ENCODE measurements around the gene TMEM141. TPM values are rescaled to one million over a fixed set of nuclear protein-coding genes. Genes with fewer than 3 reads are reported as not detected.
A peak's percentile ranks its signal among the peaks of the same experiment; 100 is the strongest.

TMEM141 gene
- polyA plus RNA-seq, 1 of the 3 experiments (the other 2 are of a cell fraction): 112 TPM

DNA sequence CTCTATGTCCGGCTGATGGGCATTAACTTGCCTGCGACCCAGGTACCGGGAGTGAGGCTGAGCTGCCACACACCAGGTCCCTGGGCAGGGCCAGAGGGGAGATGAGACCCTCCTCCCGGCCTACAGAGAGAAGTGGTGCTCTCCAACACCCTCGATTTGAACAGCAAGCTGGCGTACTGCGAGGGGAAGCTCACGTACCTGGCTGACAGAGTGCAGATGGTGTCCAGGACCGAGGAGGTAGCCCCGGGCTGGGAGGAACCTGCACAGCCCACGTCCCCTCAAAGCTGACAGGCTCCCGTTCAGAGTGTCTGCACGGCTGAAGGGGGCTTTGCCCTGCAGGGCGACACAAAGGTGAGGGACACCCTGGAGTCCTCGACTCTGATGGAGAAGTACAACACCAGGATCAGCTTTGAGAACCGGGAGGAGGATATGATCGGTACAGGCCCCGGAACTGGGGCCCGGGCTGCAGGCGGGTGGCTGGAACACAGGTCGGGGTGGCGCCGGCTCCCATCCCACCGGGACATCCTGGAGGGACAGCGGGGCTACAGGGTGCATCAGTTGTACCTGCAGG lies 15.6 kb downstream of the TMEM141 start:
- Histone ChIP-seq H3F3A (replicated peaks; ENCODE audit: insufficient read depth) (no peaks in the 10 kb centered on the region), H3K79me2 (ENCODE audit: insufficient read depth) (peaks cover 38% of the 10 kb centered on the region), H3K4me1 (ENCODE audit: control insufficient read depth in 1 of 2, insufficient read depth in 2 of 2, low read depth in 1 of 2, low read length in 1 of 2) (peaks cover 20 to 22% of the 10 kb centered on the region in 2 experiments; a peak in 3 of 4 replicates), H3K9me3 (no peaks in the 10 kb centered on the region), H3K27me3 (ENCODE audit: insufficient read depth) (no peaks in the 10 kb centered on the region), H3K4me3 (ENCODE audit: low read depth in 2 of 2, low read length in 1 of 2) (peak overlapping the region; percentile 79 to 96), H3K9ac (peak overlapping the region; percentile 69), H3K27ac (ENCODE audit: low read depth in 2 of 2, low read length in 1 of 2) (peak overlapping the region in 1 of 2 experiments; percentile 86; a peak in 1 of 4 replicates), H2AFZ (ENCODE audit: low read depth) (0 out of 2 replicates have a peak overlapping the region, but pooled peaks have one; percentile 79), H4K20me1 (ENCODE audit: insufficient read depth) (peaks cover 23% of the 10 kb centered on the region), H3K36me3 (replicated peaks in 1 of 2; ENCODE audit: control insufficient read depth in 1 of 2, insufficient read depth in 2 of 2, low read length in 1 of 2) (peaks cover 8 to 17% of the 10 kb centered on the region in 2 experiments), H3K9me2 (no peaks in the 10 kb centered on the region), H3K4me2 (peak overlapping the region; percentile 96)
- ChIA-PET POLR2A (interaction anchor here (0.7 to 3.2 kb wide), 4 partner anchors 8 to 41 kb away, joined by 3 to 10 read pairs (median 4); partner anchors contain the start of gene AJM1), CTCF (interaction anchor here (0.9 to 2.3 kb wide), 7 partner anchors 8 to 222 kb away, joined by 3 to 15 read pairs (median 4); partner anchors contain the start of gene AJM1)
- TF ChIP-seq FOXM1 (IDR thresholded peaks at IDR 0.05; ENCODE audit: low read depth) (no peak), NFIC (IDR thresholded peaks at IDR 0.05; ENCODE audit: borderline replicate concordance) (no peak), MXI1 (IDR thresholded peaks at IDR 0.05; ENCODE audit: low read depth, low read length) (no peak), EP300 (IDR thresholded peaks at IDR 0.05; ENCODE audit: borderline replicate concordance in 1 of 2, low read depth in 1 of 2, low read length in 1 of 2) (no peak), NRF1 (IDR thresholded peaks at IDR 0.05; ENCODE audit: low read depth, low read length) (no peak), TEAD4 (IDR thresholded peaks at IDR 0.05; ENCODE audit: borderline replicate concordance, insufficient read depth) (no peak), USF1 (IDR thresholded peaks at IDR 0.05; ENCODE audit: borderline replicate concordance, low read depth) (no peak)
- TF ChIP-seq, protein P1, sequence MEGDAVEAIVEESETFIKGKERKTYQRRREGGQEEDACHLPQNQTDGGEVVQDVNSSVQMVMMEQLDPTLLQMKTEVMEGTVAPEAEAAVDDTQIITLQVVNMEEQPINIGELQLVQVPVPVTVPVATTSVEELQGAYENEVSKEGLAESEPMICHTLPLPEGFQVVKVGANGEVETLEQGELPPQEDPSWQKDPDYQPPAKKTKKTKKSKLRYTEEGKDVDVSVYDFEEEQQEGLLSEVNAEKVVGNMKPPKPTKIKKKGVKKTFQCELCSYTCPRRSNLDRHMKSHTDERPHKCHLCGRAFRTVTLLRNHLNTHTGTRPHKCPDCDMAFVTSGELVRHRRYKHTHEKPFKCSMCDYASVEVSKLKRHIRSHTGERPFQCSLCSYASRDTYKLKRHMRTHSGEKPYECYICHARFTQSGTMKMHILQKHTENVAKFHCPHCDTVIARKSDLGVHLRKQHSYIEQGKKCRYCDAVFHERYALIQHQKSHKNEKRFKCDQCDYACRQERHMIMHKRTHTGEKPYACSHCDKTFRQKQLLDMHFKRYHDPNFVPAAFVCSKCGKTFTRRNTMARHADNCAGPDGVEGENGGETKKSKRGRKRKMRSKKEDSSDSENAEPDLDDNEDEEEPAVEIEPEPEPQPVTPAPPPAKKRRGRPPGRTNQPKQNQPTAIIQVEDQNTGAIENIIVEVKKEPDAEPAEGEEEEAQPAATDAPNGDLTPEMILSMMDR (IDR thresholded peaks at IDR 0.05): no peak
- no peak for DNase-seq
- 50% methylated on average over 14 of the region's 25 CpGs for WGBS (ENCODE audit: low lambda C conversion rate)

DNA sequence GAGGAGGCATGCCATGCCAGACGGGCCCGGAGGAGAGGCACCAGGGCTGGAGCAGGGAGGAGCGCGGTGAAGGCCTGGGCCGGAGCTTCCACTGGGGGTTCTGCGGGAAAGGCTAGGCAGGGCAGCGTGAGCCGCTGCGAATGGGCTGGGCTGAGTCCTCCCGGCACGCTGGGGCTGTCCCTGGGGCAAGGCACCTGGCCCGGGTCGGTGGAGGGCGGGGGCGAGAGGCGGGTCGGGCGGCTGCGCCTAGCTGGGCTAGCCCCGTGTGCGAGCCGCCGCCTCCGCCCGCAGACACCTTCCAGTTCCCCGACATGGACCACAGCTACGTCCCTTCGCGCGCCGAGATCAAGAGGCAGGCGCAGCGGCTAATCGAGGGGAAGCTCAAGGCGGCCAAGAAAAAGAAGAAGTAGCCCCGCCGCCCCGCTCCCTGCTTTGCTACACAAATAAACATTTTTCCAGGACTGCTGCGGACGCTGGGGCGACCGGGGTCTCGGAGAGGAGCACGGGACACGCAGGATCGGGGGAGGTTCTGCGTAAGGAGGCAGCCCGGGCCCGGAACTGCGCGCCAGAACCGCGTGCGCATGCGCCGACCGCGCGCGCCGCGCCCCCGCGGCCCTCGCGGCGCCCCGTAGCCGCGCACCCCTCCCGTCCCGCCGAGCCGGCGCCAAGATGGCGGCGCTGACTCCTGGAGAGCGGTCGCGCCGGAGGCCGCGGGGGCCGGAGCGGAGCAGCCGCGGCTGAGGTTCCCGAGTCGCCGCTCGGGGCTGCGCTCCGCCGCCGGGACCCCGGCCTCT lies 16.3 kb downstream of the TMEM141 start, which contains the start of gene RABL6:
Gene RABL6 (plus strand): TSS at position 668 of the 794 bp plus-strand sequence. CDS start 249 bp downstream, outside the sequence.
- WGBS (ENCODE audit: low lambda C conversion rate): 5% methylated on average over 23 of the region's 96 CpGs
- TF ChIP-seq POLR2AphosphoS5 (IDR thresholded peaks at IDR 0.05; ENCODE audit: low read depth, low read length): peak; percentile 90
- TF ChIP-seq GATA2 (CRISPR knock-in tag; IDR thresholded peaks at IDR 0.05): no peak
- peak; percentile 87 for TF ChIP-seq YY1 (IDR thresholded peaks at IDR 0.05; ENCODE audit: low read depth)
- peak; percentile 25; the same call in 1 of the 2 replicates for TF ChIP-seq ELF1 (IDR thresholded peaks at IDR 0.05)
- 0 out of 2 replicates have a peak, but pooled peaks have one; percentile 19 for TF ChIP-seq SIN3A (IDR thresholded peaks at IDR 0.05; ENCODE audit: borderline replicate concordance, low read depth, low read length)
- TF ChIP-seq, protein P2, sequence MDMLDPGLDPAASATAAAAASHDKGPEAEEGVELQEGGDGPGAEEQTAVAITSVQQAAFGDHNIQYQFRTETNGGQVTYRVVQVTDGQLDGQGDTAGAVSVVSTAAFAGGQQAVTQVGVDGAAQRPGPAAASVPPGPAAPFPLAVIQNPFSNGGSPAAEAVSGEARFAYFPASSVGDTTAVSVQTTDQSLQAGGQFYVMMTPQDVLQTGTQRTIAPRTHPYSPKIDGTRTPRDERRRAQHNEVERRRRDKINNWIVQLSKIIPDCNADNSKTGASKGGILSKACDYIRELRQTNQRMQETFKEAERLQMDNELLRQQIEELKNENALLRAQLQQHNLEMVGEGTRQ (IDR thresholded peaks at IDR 0.05; ENCODE audit: borderline replicate concordance, low read depth, low read length): no peak
- peak; percentile 82 for TF ChIP-seq NRF1 (IDR thresholded peaks at IDR 0.05; ENCODE audit: low read depth, low read length)
- peak; percentile 91 for TF ChIP-seq TAF1 (IDR thresholded peaks at IDR 0.05; ENCODE audit: borderline replicate concordance, low read depth, low read length)
- TF ChIP-seq MAX (IDR thresholded peaks at IDR 0.05; ENCODE audit: low read depth): peak; percentile 65; the same call in 1 of the 2 replicates
- Histone ChIP-seq H3K27ac (ENCODE audit: low read depth in 2 of 2, low read length in 1 of 2) (peak within 1 kb of the TSS; percentile 55 to 86; a peak in 3 of 4 replicates), H3K4me1 (ENCODE audit: control insufficient read depth in 1 of 2, insufficient read depth in 2 of 2, low read depth in 1 of 2, low read length in 1 of 2) (peaks cover 20 to 22% of the 10 kb centered on the region in 2 experiments; a peak in 3 of 4 replicates), H2AFZ (ENCODE audit: low read depth) (peak within 1 kb of the TSS; percentile 79; the same call in 1 of the 2 replicates), H3K36me3 (replicated peaks in 1 of 2; ENCODE audit: control insufficient read depth in 1 of 2, insufficient read depth in 2 of 2, low read length in 1 of 2) (peaks cover 9 to 20% of the 10 kb centered on the region in 2 experiments), H3K4me3 (ENCODE audit: low read depth in 2 of 2, low read length in 1 of 2) (peak within 1 kb of the TSS; percentile 79 to 96), H3K4me2 (peak within 1 kb of the TSS; percentile 96), H3K9ac (peak within 1 kb of the TSS; percentile 89), H3F3A (replicated peaks; ENCODE audit: insufficient read depth) (no peaks in the 10 kb centered on the region), H3K9me2 (no peaks in the 10 kb centered on the region), H3K9me3 (no peaks in the 10 kb centered on the region), H3K27me3 (ENCODE audit: insufficient read depth) (no peaks in the 10 kb centered on the region), H3K79me2 (ENCODE audit: insufficient read depth) (peaks cover 46% of the 10 kb centered on the region), H4K20me1 (ENCODE audit: insufficient read depth) (peaks cover 24% of the 10 kb centered on the region)
- ChIA-PET POLR2A (interaction anchor here (0.7 to 3.2 kb wide), 4 partner anchors 9 to 41 kb away, joined by 3 to 10 read pairs (median 4); partner anchors contain the start of gene AJM1), CTCF (interaction anchor here (0.9 to 6.5 kb wide), 8 partner anchors 9 to 222 kb away, joined by 3 to 30 read pairs (median 5); partner anchors contain the start of gene AJM1)
- peak; percentile 99 for DNase-seq
